Lower lobe of right lung (tissue), 2 donors: ENCODE measurements around the gene KCTD16. TPM values are rescaled to one million over a fixed set of nuclear protein-coding genes. Genes with fewer than 3 reads are reported as not detected.

Experiments used
- ATAC-seq, 2 donors: fragments of 200-7000 bp; cut with Tn5 transposase; one replicate each; pipeline ENCODE4 v1.9.1; 2020 to 2022; ENCODE audit warnings: mild to moderate bottlenecking in 2 of 2, moderate library complexity in 2 of 2
- DNase-seq: peaks from one replicate; pipeline ENCODE4 v3.0.0-alpha.2; 2020
- H3K27ac ChIP-seq: fragments of 200-600 bp; one replicate; pipeline ENCODE4 v1.8.0; 2022
- H3K27me3 ChIP-seq: fragments of 200-600 bp; one replicate; pipeline ENCODE4 v1.8.0; 2022; ENCODE audit warnings: low read depth
- H3K36me3 ChIP-seq: fragments of 200-600 bp; one replicate; pipeline ENCODE4 v1.8.0; 2022; ENCODE audit warnings: mild to moderate bottlenecking
- H3K4me1 ChIP-seq: fragments of 200-600 bp; one replicate; pipeline ENCODE4 v1.8.0; 2022
- H3K4me3 ChIP-seq: fragments of 200-600 bp; one replicate; pipeline ENCODE4 v1.8.0; 2022; ENCODE audit warnings: mild to moderate bottlenecking
- H3K9me3 ChIP-seq: fragments of 200-600 bp; one replicate; pipeline ENCODE4 v1.8.0; 2022
- intact Hi-C: fragments of 100-400 bp; cut with DNase I; formaldehyde crosslinking; loops from one replicate; pipeline ENCODE4 v1.11.0; 2022
- total RNA-seq: library from RNA; stranded (reverse); fragmentation: NEBNext Ultra II Directional; extraction: Animal tissue kit (Norgen Biotek cat#: 25700); gene quantifications from one replicate; pipeline ENCODE4 v1.2.1, GENCODE V29; 2021
- TF ChIP-seq, protein P1 (sequence below): fragments of 200-600 bp; IDR thresholded peaks from one replicate; pipeline ENCODE4 v1.8.0; 2022; ENCODE audit warnings: antibody characterized with exemption, mild to moderate bottlenecking
- donor health status: DM: no; HTN: yes; CAD: no; lungs with severe emphysema.

The KCTD16 gene
- total RNA-seq, 1 donor from 2014 or later: 2.5 TPM

DNA sequence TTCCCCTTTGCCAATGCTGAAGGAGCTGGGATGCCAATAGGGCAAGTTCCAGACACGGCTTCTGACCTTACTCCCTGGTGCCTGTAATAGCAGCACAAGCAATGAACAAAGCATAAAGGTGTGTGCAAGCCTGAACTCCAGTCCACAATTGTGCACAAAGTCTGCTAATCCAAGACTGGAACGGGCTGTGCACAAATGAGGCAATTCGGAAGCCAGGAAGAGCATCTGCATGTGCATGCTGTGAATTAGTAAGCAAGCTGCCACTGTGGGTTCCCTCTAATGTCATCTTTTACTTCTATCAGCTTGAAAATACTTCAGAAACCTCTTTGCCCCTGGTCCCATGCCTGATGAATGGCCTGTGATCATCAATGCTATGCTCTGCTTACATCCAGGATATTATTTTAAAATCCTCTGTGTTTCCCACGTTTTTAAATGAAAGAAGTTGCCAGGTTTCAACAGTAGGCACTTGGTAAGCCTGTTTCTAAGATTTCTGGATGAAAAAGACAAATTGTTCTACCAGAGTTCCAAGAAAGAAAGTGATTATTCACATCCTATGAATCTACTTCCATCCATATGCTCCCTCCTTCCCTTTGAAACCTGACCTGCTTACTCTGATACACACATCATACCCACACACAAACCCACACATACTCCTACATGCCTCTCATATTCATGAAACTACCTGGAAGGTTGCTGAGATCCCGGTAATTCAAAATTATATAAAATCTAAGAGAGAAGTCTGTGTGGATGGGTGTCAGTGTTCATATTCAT, 165.7 kb downstream of the KCTD16 start:
- TF ChIP-seq, protein P1, sequence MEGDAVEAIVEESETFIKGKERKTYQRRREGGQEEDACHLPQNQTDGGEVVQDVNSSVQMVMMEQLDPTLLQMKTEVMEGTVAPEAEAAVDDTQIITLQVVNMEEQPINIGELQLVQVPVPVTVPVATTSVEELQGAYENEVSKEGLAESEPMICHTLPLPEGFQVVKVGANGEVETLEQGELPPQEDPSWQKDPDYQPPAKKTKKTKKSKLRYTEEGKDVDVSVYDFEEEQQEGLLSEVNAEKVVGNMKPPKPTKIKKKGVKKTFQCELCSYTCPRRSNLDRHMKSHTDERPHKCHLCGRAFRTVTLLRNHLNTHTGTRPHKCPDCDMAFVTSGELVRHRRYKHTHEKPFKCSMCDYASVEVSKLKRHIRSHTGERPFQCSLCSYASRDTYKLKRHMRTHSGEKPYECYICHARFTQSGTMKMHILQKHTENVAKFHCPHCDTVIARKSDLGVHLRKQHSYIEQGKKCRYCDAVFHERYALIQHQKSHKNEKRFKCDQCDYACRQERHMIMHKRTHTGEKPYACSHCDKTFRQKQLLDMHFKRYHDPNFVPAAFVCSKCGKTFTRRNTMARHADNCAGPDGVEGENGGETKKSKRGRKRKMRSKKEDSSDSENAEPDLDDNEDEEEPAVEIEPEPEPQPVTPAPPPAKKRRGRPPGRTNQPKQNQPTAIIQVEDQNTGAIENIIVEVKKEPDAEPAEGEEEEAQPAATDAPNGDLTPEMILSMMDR: no peak
- H3K27me3 ChIP-seq: no peaks in the 10 kb centered on the region
- no peak overlapping the region for H3K4me3 ChIP-seq
- intact Hi-C loops: no loop called here
- no peaks in the 10 kb centered on the region for H3K4me1 ChIP-seq
- no peaks in the 10 kb centered on the region for H3K9me3 ChIP-seq
- no peak overlapping the region for H3K27ac ChIP-seq
- H3K36me3 ChIP-seq: no peaks in the 10 kb centered on the region
- ATAC-seq (no peak), DNase-seq (no peak)

GRCh38 chr5:144352330-144352729, 181.7 kb downstream of the KCTD16 start:
- ATAC-seq (no peak), DNase-seq (no peak)
- no peaks in the 10 kb centered on the region for H3K9me3 ChIP-seq
- H3K4me3 ChIP-seq: no peak overlapping the region
- H3K27me3 ChIP-seq: no peaks in the 10 kb centered on the region
- TF ChIP-seq, protein P1: no peak
- H3K27ac ChIP-seq: no peak overlapping the region
- intact Hi-C loops: no loop called here
- H3K36me3 ChIP-seq: no peaks in the 10 kb centered on the region
- no peaks in the 10 kb centered on the region for H3K4me1 ChIP-seq

- TF ChIP-seq, protein P1: no peak
- no peaks in the 10 kb centered on the region for H3K36me3 ChIP-seq
- no peaks in the 10 kb centered on the region for H3K9me3 ChIP-seq
- DNase-seq (no peak), ATAC-seq (no peak)
- H3K27me3 ChIP-seq: no peaks in the 10 kb centered on the region
- H3K4me3 ChIP-seq: no peak overlapping the region
- no peak overlapping the region for H3K27ac ChIP-seq
- intact Hi-C loops: no loop called here
- no peaks in the 10 kb centered on the region for H3K4me1 ChIP-seq
Observed at GRCh38 chr5:144352732-144353317, 182.2 kb downstream of the KCTD16 start.

DNA sequence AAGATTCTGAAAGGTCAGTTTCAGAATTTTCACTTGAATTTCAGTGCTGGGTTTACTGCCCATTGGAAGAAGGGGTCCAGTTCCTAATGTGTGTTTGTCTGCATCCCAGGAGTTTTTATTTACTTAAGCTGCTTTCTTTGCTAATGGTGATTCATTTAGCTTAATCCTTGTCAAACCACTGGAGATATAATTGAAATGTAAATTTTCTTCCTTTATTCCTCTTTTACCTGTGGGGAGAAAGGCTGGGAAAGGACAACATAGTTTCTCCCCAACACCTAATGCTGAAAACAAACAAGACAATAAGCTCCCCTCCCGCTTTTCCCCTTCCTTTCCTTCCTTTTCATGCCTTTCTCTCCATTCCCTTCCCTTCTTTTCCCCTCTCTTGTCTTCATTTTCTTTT, 185.8 kb downstream of the KCTD16 start:
- intact Hi-C loops: no loop called here
- TF ChIP-seq, protein P1: no peak
- Histone ChIP-seq H3K27ac (no peak overlapping the region), H3K27me3 (no peaks in the 10 kb centered on the region), H3K9me3 (no peaks in the 10 kb centered on the region), H3K4me3 (no peak overlapping the region), H3K36me3 (no peaks in the 10 kb centered on the region), H3K4me1 (no peaks in the 10 kb centered on the region)
- no peak for ATAC-seq
- no peak for DNase-seq

- no peak for DNase-seq
- no peaks in the 10 kb centered on the region for H3K4me1 ChIP-seq
- ATAC-seq: no peak
- TF ChIP-seq, protein P1: no peak
- H3K27ac ChIP-seq: no peak overlapping the region
- H3K9me3 ChIP-seq: no peaks in the 10 kb centered on the region
- H3K4me3 ChIP-seq: no peak overlapping the region
- H3K36me3 ChIP-seq: no peaks in the 10 kb centered on the region
- H3K27me3 ChIP-seq: no peaks in the 10 kb centered on the region
- intact Hi-C loops: no loop called here
Observed at GRCh38 chr5:144361406-144361805, 190.7 kb downstream of the KCTD16 start.
